NCI-H69 (cell line): Measurements from ENCODE around the gene ASTN2.
"Not testable (repeated sequence)": the region's sequence is repeated elsewhere in the genome, so short reads cannot be mapped to it uniquely, and the experiment has no call there.

Experiments used
- DNase-seq: peaks from one replicate; lab custom pipeline; 2025; lab: John Stamatoyannopoulos, UW

Gene ASTN2

DNA sequence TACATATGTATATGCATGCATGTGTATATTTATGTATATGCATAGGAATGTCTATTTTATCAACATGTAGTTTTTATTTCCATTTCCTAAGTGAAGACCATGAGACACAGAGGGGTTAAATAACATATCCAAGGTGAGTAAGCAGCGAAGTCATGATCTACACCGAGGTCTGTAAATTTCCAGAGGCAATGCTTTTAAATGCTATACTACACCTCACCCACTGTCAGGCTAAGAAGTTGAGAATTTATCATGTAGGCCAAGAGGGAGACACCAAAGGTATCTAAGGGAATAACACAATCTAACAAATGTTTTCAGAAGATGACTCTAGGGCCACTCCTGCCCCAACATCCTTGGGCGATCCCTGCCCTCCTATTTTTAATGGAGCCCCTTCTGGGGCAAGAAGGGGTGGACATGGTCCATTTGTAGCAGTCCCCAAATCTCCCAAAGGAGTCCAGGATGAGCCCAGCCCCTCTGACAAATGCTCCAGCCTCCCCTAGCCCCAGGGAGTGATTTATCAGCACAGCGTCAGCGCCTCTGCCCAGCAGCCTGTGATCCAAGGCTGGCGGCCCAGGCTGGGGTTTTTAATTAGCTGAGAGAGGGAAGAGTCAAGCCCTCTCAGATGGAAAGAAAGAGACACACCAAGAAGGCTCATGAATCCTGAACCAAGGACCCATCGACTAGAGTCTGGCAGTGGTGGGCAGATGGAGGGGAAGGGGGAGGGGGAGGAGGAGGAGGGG lies 339.9 kb downstream of the ASTN2 start:
- peak; percentile 94 for DNase-seq

DNA sequence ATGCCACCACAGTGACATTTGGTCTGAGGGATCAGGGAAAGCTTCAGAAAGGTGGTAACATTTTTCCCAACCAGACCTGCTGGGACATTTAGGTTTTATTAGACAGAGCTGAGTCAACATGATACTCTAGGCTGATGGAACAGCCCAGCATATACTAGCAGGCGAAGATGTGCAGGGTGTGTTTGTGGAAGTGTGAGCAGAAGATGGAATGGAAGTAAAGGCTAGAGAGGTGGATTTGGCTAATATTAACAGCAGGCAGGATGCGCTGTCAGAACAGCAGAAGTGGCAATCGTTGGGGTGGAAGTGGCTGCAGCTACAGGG lies 340.6 kb downstream of the ASTN2 start:
- DNase-seq: no peak

DNA sequence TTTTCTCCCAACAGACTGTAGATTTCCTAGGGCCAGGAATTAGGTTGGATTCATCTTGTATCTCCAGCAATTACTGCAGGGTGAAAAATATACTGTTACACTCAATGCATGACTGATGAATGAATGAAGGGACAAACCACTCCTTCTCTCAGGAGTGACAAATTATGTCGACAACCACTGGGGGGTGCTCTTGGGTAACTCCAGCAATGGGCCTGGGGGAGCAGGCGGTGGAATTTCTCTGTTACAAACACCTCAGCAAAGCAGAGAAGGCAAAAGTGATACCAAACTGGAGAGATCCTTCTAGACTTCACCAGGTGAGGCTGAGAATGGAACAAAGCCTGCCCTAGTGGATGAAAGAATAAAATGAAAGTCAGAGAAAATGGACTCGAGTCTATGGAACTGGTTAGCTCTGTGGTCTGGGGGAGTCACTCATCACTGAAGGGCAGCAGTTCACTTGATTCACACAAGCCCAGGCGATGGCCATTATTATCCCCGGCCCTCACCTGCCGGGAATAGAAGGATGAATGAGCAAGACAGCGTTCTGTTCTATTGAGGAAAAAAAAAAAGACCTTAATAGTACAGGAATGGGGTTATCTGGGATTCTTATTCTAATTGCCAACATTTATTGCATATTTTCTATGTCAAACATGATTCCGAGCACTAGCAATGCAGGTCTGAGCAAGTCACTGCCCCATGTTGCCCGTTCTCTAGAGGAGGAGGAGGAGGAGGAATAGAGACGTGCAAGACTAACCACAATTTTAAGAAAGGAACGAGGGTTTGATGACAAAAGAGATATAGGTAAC lies 341.1 kb downstream of the ASTN2 start:
- peak; percentile 81 for DNase-seq

DNA sequence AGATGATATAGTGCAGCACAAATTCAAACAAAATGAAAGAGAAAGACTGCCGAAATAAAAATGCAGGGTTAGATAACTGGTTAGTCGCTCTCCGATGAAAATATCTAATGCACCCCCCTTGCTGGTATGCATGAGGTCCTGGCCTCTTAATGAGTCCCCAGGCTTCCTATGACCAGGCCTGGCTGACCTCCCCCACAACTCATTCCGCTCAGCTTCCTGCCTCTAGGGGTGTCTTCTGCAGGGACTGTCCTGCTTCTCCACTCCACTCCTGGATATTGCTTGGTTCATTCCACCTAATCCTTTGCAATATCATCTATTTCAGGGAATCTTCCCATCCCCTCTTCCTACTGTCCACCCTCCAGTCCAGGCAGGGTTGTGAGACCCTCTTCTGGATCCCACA lies 341.8 kb downstream of the ASTN2 start:
- DNase-seq: no peak

DNA sequence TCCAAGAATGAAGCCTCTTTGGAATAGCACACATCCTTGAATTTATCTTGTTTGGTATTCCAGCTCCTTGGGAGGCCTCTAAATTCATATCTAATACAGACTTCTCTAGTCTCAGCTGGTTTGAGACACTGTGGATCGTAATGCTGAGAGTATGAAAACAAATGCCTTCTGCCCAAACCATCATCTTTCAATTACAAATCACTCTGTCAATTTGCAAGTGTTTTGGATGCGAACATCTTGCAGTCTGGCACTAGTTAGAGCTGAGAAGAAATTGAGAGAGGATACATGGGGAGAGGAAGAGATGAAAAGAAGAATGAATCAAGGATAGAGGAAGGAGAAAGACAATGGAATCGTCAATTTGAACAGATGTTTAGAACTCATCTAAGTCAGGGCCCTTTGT lies 342.6 kb downstream of the ASTN2 start:
- DNase-seq: no peak

DNA sequence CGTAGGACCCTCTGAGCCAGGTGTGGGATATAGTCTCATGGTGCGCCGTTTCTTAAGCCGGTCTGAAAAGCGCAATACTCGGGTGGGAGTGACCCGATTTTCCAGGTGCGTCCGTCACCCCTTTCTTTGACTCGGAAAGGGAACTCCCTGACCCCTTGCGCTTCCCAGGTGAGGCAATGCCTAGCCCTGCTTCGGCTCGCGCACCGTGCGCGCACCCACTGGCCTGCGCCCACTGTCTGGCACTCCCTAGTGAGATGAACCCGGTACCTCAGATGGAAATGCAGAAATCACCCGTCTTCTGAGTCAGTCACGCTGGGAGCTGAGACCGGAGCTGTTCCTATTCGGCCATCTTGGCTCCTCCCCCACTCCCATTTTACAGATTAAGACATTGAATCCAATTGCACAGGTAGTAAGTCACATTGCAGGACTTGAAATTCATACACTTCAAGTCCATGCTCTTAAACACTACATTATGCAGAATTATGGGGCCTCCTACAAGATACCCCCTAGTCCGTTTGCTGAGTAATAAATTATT lies 343.1 kb downstream of the ASTN2 start:
- DNase-seq: not testable (repeated sequence)

DNA sequence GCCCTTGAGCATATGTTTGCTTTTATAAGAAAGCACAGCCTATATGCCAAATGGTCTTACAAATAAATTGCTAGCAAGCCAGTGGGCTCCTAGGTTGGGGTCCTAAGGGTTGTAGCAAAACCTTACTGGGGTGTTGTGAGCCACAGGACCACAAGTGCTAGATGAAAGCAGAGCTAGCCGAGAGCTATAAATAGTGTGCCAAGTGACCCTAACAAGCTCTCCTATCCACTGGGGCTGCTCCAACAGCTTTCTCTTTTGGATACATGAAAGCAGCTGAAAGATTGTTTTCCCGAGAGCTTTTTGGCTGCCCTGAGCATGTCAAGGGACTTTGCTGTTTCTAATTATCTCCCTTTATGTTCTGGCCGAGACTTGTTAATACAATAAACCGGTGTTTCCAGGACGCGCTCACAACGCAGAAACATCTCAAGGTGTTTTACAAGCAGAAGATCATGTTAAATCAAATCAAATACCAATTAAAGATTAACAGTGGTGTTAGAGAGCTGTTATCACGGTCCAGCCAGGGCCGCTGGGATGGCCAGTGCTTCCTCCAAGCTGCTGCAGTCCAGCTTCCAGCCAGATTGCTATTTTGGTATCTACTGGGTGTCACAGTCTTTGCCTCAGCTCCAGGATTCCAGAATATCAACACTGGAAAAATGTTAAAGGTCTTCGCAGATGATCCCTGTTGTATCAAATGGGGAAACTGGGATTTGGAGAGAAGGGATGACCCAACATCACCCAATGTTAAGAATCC lies 351.0 kb downstream of the ASTN2 start:
- DNase-seq: no peak

DNA sequence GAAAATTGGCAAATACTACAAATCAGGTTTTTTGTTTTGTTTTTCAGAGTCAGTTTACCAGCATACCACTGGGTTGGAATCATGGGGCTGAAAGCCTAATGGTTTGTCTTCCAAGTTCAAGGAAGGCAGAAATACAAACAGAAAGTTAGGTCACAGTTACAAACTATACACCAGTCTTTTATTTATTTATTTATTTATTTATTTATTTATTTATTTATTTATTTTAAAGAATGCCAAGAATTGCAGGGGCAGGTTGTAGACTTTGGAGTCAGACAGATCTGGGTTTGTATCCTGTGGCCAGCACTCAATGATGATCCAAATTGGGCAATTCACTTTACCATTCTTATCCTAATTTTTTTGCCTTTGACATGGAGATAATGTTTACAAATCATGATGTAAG lies 353.9 kb downstream of the ASTN2 start:
- DNase-seq: no peak

DNA sequence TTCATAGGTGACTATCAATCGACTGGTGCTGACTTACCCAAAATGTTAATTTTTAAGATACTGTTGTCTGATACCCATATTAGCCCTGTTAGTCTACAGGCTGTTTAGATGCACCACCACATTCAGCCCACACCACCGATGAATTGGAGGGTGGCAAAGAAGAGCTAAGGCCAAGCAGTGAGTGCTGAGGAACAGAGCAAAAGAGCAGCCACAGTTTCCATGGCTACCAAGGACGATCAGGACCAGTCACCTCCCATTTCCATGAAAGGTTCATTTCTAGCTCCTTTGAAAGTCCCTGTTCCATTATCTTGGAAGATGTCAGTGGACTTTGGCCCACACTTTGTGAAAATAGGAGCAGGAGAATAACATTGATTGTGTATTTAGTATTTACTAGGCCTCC lies 364.9 kb downstream of the ASTN2 start:
- DNase-seq: no peak

DNA sequence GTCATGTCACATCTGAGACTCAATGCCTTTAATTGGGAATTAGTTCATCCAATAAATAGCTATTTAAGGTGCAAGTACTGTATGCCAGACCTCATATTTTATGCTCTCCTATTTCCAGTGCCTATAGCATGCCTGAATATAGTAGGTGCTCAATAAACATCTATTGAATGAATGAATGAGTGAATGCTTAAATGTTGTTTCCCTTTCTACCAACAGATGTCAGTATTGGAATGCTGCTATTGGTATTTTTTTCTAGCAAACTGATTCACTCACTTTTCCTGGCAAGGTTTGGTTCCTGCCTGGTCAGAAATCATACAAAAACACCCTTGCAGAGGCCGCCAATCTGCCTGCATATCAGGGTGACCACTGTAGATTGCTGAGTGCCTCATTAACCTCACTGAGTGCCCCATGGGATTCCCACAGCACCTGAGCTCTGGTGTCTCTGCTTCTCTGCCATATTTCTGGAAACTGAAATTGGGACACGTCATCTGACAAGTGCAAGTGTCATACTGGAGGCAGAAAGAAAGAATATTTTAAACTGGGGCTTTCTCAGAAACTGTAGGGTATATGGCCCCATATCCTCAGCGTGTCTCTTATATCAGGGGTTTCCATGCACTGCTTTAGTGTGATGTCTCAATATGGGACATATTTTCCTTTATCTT lies 368.1 kb downstream of the ASTN2 start:
- peak; percentile 28 for DNase-seq

DNA sequence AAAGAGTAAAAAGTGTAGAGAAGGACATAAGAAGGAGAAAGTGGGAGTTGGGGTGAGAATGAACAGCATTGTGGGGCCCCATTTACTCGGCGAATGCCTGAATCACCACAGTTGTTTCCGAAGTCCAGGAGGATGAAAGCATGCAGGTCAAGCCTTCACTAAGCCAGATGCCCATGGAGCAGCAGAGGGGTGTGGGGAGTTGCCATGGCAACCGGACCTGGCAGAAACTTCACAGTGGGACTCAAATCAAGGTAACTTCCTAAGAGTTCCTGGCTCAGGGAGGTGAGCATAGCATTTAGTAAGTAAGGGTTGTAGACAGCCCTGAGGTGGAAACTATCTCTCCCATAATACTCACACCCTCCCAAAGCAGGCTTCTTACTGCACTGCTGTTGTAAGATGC lies 370.6 kb downstream of the ASTN2 start:
- peak; percentile 75 for DNase-seq

DNA sequence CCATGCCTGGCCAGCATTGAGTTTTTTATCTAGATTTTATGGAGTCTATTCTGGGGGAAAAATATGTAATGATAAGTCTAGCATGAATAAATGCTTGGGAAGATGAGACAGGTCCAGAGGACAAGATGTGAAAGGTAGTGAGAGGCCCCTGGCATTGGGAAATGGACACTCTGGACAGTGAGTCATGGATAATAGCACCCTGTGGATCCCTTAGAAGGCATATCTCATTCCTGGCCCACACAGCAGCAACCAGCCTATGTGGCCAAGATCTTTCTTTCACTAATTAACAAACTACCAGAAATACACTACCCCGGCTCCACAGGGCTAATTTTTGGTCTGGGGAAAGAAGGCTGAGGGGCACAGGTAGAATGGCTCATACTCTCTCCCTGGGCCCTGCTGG lies 371.7 kb downstream of the ASTN2 start:
- no peak for DNase-seq

DNA sequence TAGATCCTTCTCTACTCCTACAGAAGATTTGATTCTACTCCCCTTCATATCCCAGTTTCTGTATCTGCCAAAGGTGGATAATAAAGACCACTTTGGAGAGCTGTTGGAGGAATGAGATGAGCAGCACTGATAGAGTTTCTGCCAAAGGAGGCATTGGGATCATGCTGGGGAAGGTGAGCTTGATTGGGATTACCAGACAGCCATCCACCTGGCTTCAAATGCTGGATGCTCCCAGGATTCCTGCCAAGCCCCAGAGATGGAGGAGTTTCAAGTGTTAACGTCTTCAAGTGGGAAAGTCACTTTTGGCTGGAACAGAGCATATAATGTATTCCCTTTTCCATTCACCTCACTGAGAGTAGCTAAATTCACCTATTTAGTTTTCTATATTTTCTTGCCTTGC lies 379.3 kb downstream of the ASTN2 start:
- no peak for DNase-seq

DNA sequence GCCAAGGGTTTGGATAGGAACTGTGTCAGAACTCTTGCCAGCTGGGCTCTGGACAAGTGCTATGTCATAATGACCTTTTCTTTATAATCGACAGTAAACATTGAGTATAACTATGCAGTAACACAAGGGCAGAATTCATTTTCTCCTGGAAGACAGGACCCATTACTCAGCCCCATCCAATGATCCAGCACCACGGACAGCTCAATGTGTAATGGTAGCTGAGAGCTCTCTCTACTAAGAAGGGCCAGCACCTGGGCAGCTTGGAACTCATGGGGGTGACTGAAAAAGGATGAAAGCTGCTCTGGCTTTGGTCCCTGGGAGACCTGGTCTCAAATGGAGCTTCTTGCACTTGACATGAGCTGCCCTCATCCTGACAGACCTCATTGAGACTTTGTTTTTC lies 380.0 kb downstream of the ASTN2 start:
- DNase-seq: no peak

DNA sequence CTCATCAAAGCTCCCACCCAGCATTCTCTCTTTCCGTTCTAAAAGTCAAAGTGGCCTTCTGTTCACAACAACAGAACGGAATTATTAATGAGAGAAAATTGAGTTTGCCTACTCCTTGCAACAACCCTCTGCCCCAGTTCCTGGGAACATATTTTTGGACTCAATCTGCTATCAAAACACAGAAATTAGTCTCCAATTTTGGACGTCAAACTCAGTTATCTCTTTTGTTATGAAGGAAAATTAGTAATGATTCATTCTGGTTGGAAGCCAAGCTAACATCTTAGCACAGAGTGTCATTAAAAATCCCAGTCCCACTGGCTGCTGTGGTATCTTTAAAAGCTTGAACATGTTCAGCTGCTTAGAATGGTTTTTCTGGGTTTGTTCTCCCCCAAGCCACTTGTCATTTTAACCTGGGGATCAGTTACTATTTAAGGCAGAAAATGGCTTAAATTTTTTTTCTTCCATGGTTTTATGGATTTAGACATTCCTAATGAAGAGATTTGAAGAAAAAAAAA lies 384.5 kb downstream of the ASTN2 start:
- peak; percentile 31 for DNase-seq

DNA sequence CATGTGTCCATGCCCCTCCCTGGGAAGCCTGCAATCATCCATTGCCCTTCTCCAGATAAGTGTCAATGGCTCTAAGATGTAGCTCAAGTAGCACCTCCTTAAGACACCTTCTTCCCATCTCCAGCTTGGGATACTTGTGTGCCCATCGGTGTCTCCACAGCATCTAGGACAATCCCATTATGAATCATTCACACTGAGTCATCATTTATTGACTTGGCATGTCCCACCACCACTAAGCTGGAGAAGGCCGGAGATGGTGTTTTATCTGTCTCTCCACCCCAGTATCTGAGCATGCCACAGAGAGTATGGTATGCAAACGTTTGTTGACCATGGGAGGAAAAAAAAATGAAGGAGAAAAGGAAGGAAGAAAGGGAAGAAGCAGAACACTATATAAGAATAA lies 385.5 kb downstream of the ASTN2 start:
- DNase-seq: no peak

DNA sequence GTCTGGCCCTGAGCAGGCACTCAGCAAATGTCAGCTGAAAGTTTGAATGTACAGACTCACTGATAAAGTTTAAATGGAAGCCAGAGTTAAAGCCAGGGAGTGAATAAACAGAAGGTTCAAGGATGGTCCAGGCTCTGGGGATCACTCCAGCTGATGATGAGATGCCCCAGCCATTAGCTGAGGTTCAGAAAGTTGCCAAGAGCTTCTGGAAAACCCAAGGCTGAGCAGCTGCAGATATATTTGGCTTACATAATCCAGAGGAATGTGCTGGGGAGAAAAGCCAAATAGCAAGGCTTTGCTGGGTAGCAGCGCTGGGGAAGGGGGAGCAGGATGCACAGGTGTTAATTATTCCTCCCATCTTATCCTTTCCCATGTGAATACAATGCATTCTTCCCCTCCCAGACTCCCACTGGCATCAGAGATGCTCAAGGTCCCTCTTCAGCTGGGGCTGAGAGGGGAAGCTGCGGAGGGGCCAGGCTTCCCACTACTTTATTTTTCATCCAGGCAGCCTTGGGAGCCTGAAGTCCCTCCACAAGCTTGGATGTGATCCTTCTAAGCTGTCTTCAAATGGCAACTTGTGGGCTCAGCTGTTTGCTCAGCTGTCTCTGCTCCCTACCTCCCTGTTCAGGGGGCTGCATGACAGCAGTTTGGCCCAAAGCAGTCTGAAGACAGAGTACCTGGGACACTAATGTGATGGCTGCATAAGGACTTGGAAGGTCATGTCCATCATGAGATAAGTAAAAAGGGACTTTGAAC lies 386.6 kb downstream of the ASTN2 start:
- no peak for DNase-seq

DNA sequence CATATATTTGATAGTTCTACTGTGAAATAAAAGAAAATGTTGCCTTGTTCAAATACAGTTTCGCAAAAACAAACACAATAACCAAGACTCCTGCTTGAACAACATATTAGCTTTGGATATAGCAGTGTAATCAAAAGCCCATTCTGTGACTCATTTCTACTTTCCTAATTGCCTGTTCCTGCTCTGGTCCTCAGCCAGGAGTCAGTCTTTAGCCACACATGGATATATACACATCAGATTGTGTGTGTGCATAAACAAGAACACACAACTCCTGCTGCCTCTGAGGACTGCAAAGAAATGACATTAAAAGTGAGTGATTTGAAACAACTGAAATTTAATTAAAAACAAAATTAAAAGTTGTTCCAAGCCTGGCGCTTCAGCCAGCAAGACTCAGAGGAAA lies 393.0 kb downstream of the ASTN2 start:
- DNase-seq: peak; percentile 63

DNA sequence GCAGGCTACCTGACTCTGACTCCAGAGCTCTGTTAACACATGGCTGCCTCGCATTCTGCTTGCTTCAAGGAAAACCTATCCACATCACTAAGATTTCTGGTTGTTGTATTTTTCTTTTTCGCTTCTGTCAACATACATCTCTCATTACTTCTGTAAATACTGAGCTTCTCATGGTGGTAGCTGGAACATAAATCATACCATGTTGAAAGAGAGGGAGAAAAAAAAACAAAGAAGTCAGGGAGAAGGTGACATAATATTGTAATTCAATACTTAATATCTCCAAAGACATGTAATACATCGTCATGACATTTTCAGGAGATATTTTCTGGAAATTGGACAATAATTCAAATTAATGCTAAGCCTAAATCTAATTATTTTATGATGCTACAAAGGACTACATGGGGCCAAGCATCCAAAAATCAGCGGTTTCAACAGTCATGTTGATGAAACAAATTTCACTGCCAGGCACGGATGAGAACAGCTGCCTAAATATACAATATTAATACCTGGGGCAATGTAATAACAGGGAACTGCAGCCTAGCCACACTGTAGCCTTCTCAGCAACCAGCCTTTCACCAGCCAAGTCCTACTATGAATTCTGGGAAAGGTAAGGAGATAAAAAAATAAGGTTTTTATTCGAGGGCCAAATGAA lies 395.8 kb downstream of the ASTN2 start:
- DNase-seq: peak; percentile 78

DNA sequence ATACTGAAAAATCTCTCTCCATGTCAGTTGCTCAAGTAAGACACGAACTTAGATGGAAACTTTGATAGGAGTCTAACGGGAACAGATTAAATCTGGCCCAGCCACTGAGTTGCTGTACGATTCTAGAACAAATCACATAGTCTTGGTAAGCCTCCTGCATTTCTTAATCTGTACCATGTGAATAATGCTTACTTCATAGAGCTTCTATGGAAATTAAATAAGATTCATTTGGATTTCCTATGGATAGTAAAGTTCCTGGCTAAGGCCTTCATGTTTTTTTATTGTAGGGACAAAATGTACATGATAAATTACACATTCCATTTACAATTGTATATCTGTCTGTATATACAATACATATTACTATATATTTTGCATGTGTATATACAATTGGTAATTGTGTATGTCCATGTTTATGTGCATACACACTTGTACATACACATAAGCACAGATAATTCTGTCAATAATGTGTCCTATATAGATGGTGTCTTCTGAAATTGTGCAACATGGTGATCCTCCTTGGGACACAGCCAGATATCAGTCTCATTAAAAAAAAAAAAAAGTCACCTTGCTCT lies 397.4 kb downstream of the ASTN2 start:
- DNase-seq: no peak
